Spleen (tissue), 7 donors: ENCODE results near the gene THBS2.
A peak's percentile ranks its signal among the peaks of the same experiment; 100 is the strongest.

Experiments used
- POLR2A ChIP-seq, 3 donors: fragments of 450-650 bp; IDR thresholded peaks; one replicate each; pipeline ENCODE4 v1.5.1; 2017; ENCODE audit warnings: antibody characterized with exemption in 3 of 3, mild to moderate bottlenecking in 1 of 3
- POLR2AphosphoS5 ChIP-seq, 3 donors: sonication (generic); formaldehyde crosslinking; IDR thresholded peaks; one replicate each; pipeline ENCODE4 v1.5.1; 2017; ENCODE audit warnings: antibody characterized with exemption in 3 of 3
- TF ChIP-seq, protein P1 (sequence below), 11 experiments: fragments of 200-600 bp in 7 of 11; fragments of 450-650 bp in 4 of 11; sonication (generic) in 4 of 11; IDR thresholded peaks in 8 of 11; conservative IDR thresholded peaks in 3 of 11; 1 replicate in 7 of 11; 2 replicates in 4 of 11; pipeline versions ENCODE4 v1.4.0 to v1.8.0; 2016 to 2021; ENCODE audit warnings: antibody characterized with exemption in 11 of 11, inconsistent platforms in 4 of 11, mild to moderate bottlenecking in 1 of 11
- donor health status: DM: no; HTN: no; CAD: no; lungs with moderate emphysema.
- donor health status: DM: no; HTN: no; CAD: no.
- donor health status: DM: no; HTN: no; CAD: no.

DNA sequence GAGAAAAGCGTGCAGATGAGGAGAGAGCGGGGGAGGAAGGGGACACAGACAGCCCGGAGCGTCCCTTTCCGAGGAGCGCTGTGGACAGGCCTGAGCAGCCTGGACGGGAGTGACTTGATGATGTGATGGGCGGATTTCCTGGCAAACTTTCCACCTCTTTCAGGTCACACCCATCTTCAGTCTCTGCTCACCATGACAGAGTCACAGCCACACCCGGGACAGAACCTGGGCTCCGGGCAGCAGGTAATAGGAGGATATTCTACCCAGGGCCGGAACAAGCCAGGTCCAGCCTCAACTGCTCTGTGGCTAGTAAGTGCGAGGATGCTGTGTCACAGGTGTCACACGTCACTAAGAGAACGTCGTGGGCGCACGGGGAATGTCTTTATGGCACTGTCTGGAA lies 84.3 kb downstream of the THBS2 start:
- TF ChIP-seq POLR2A (IDR thresholded peaks at IDR 0.05) (no peak), POLR2AphosphoS5 (IDR thresholded peaks at IDR 0.05) (peak in 1 of 3 donors; percentile 48)
- TF ChIP-seq, protein P1, sequence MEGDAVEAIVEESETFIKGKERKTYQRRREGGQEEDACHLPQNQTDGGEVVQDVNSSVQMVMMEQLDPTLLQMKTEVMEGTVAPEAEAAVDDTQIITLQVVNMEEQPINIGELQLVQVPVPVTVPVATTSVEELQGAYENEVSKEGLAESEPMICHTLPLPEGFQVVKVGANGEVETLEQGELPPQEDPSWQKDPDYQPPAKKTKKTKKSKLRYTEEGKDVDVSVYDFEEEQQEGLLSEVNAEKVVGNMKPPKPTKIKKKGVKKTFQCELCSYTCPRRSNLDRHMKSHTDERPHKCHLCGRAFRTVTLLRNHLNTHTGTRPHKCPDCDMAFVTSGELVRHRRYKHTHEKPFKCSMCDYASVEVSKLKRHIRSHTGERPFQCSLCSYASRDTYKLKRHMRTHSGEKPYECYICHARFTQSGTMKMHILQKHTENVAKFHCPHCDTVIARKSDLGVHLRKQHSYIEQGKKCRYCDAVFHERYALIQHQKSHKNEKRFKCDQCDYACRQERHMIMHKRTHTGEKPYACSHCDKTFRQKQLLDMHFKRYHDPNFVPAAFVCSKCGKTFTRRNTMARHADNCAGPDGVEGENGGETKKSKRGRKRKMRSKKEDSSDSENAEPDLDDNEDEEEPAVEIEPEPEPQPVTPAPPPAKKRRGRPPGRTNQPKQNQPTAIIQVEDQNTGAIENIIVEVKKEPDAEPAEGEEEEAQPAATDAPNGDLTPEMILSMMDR (IDR thresholded peaks at IDR 0.05 in 8 of 11, conservative IDR thresholded peaks at IDR 0.05 in 3 of 11): no peak
